OCI-LY1 (cell line): ENCODE data around the gene RGN.
"Not testable (repeated sequence)": the region's sequence is repeated elsewhere in the genome, so short reads cannot be mapped to it uniquely, and the experiment has no call there.

Source experiments
- H2AFZ ChIP-seq: fragments of 200-600 bp; sonication (generic), shearing (Covaris generic); 2 replicates; pipeline ENCODE4 v1.6.0; 2014; ENCODE audit warnings: antibody characterized with exemption, mild to moderate bottlenecking, low read length
- H3F3A ChIP-seq: fragments of 200-600 bp; sonication (generic), shearing (Covaris generic); 2 replicates; pipeline ENCODE4 v1.6.0; 2014; ENCODE audit warnings: mild to moderate bottlenecking, antibody characterized with exemption, low read length, moderate library complexity; ENCODE audit not compliant: insufficient read depth
- H3K27ac ChIP-seq: fragments of 200-600 bp; sonication (generic); 2 replicates; pipeline ENCODE4 v1.5.1; 2014; ENCODE audit warnings: low read length, mixed run types, mild to moderate bottlenecking, low read depth; ENCODE audit not compliant: poor library complexity, severe bottlenecking
- H3K27me3 ChIP-seq: fragments of 200-600 bp; sonication (generic); 2 replicates; pipeline ENCODE4 v1.6.0; 2014; ENCODE audit warnings: antibody characterized with exemption, mild to moderate bottlenecking, low read length, moderate library complexity; ENCODE audit not compliant: insufficient read depth
- H3K36me3 ChIP-seq: fragments of 200-600 bp; sonication (generic); 2 replicates; pipeline ENCODE4 v1.6.1; 2014; ENCODE audit warnings: mild to moderate bottlenecking, antibody characterized with exemption, low read length, moderate library complexity, mixed read lengths; ENCODE audit not compliant: insufficient read depth
- H3K4me1 ChIP-seq: fragments of 200-600 bp; sonication (generic); 2 replicates; pipeline ENCODE4 v1.5.1; 2014; ENCODE audit warnings: mild to moderate bottlenecking, low read length, moderate library complexity; ENCODE audit not compliant: insufficient read depth, severe bottlenecking
- H3K4me2 ChIP-seq: fragments of 200-600 bp; sonication (generic), shearing (Covaris generic); 2 replicates; pipeline ENCODE4 v1.6.1; 2014; ENCODE audit warnings: low read length
- H3K4me3 ChIP-seq: fragments of 200-600 bp; sonication (generic); 2 replicates; pipeline ENCODE4 v1.5.1; 2014; ENCODE audit warnings: low read length, low read depth, mild to moderate bottlenecking, mixed read lengths; ENCODE audit not compliant: poor library complexity, severe bottlenecking
- H3K79me2 ChIP-seq: fragments of 200-600 bp; shearing (Covaris generic); 2 replicates; pipeline ENCODE4 v1.6.1; 2016; ENCODE audit warnings: mixed run types, low read length, mixed read lengths; ENCODE audit not compliant: insufficient read depth
- H3K9ac ChIP-seq: fragments of 200-600 bp; sonication (generic), shearing (Covaris generic); 2 replicates; pipeline ENCODE4 v1.6.1; 2014; ENCODE audit warnings: mild to moderate bottlenecking, low read length, mixed read lengths
- H3K9me2 ChIP-seq: fragments of 200-600 bp; sonication (generic), shearing (Covaris generic); 2 replicates; pipeline ENCODE4 v1.6.1; 2014; ENCODE audit warnings: low read depth, mild to moderate bottlenecking, low read length, mixed read lengths
- H3K9me3 ChIP-seq: fragments of 200-600 bp; shearing (Covaris generic); 2 replicates; pipeline ENCODE4 v1.6.1; 2014; ENCODE audit warnings: low read length, mixed read lengths
- H4K20me1 ChIP-seq: fragments of 200-600 bp; sonication (generic), shearing (Covaris generic); 2 replicates; pipeline ENCODE4 v1.6.0; 2016; ENCODE audit warnings: mild to moderate bottlenecking, low read length; ENCODE audit not compliant: insufficient read depth
- EZH2 ChIP-seq: fragments of 200-600 bp; sonication (generic), shearing (Covaris generic); IDR thresholded peaks from 2 replicates; pipeline ENCODE4 v1.8.0; 2017; ENCODE audit warnings: borderline replicate concordance, mixed run types, mild to moderate bottlenecking, antibody characterized with exemption, low read length, moderate library complexity, mixed read lengths
- TF ChIP-seq, protein P1 (sequence below): fragments of 200-600 bp; sonication (generic), shearing (Covaris generic); IDR thresholded peaks from 2 replicates; pipeline ENCODE4 v1.5.1; 2017; ENCODE audit warnings: mild to moderate bottlenecking, antibody characterized with exemption, low read length, moderate library complexity, mixed read lengths

Gene RGN

DNA sequence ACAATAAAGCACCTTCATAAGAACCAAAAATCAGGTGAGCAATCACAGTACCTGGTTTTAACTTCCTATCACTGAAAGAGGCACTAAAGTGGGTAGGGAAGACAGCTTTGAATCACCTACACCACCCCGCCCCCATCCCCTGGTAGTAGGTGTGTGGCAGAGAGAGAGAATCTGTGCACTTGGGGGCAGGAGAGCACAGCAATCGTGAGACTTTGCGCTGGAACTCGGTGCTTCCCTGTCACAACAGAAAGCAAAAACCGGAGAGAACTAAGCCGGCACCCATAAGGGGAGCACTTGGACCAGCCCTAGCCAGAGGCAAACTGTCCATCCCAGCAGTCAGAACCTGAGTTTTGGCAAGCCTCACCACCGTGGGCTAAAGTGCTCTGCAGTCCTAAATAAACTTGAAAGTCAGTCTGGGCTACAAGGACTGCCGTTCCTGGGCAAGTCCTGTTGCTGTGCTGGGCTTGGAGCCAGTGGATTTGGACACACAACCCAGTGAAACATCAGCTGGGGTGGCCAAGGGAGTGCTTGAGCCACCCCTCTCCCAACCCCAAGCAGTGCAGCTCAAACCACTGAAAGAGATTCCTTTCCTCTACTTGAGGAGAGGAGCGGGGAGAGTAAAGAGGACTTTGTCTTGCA lies 34.2 kb downstream of the RGN start:
- no peak overlapping the region for H2AFZ ChIP-seq
- no peaks in the 10 kb centered on the region for H3K9me2 ChIP-seq
- H3K27me3 ChIP-seq, result no peaks in the 10 kb centered on the region
- H4K20me1 ChIP-seq, result no peaks in the 10 kb centered on the region
- H3K4me2 ChIP-seq, result no peak overlapping the region
- H3F3A ChIP-seq, result no peaks in the 10 kb centered on the region
- H3K9ac ChIP-seq, result no peak overlapping the region
- no peak for TF ChIP-seq EZH2
- TF ChIP-seq, protein P1, sequence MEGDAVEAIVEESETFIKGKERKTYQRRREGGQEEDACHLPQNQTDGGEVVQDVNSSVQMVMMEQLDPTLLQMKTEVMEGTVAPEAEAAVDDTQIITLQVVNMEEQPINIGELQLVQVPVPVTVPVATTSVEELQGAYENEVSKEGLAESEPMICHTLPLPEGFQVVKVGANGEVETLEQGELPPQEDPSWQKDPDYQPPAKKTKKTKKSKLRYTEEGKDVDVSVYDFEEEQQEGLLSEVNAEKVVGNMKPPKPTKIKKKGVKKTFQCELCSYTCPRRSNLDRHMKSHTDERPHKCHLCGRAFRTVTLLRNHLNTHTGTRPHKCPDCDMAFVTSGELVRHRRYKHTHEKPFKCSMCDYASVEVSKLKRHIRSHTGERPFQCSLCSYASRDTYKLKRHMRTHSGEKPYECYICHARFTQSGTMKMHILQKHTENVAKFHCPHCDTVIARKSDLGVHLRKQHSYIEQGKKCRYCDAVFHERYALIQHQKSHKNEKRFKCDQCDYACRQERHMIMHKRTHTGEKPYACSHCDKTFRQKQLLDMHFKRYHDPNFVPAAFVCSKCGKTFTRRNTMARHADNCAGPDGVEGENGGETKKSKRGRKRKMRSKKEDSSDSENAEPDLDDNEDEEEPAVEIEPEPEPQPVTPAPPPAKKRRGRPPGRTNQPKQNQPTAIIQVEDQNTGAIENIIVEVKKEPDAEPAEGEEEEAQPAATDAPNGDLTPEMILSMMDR, result no peak
- H3K4me3 ChIP-seq, result no peak overlapping the region
- no peaks in the 10 kb centered on the region for H3K36me3 ChIP-seq
- no peaks in the 10 kb centered on the region for H3K79me2 ChIP-seq
- H3K27ac ChIP-seq, result no peak overlapping the region
- H3K9me3 ChIP-seq, result no peaks in the 10 kb centered on the region
- H3K4me1 ChIP-seq, result no peaks in the 10 kb centered on the region

DNA sequence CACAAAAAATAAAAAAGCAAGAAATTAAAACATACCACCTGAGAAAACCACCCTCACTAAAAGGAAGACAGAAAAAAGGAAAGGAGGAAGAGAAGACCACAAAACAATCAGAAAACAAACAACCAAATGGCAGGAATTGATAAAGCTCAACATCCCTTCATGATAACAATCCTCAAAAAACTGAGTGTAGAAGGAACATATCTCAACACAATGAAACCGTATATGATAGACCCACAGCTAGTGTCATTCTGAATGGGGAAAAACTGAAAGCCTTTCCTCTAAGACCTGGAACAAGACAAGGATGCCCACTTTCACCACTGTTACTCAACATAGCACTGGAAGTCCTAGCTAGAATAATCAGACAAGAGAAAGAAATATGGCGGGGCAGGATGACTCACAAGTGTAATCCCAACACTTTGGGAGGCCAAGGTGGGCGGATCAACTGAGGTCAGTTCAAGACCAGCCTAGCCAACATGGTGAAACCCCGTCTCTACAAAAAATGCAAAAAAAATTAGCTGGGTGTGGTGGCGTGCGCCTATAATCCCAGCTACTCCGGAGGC lies 38.4 kb downstream of the RGN start:
- not testable (repeated sequence) for H3K4me2 ChIP-seq, H3K27me3 ChIP-seq, H3K9ac ChIP-seq, H3K9me2 ChIP-seq, H3K36me3 ChIP-seq, H4K20me1 ChIP-seq, H3K27ac ChIP-seq, H3K4me3 ChIP-seq, H3K4me1 ChIP-seq, H2AFZ ChIP-seq, H3K79me2 ChIP-seq, H3F3A ChIP-seq, H3K9me3 ChIP-seq

DNA sequence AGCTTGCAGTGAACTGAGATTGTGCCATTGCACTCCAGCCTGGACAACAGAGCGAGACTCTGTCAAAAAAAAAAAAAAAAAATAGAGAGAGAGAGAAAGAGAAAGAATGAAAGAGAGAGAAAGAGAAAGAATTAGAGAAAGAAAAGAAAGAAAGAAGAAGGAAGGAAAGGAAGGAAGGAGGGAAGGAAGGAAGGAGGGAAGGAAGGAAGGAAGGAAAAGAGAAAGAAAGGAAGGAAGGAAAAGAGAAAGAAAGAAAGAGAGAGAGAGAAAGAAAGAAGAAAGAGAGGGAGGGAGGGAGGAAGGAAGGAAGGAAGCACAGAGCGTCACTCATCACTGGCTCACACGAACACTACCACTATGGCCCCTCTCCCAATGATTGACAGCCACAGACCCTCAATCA lies 46.2 kb downstream of the RGN start:
- not testable (repeated sequence) for H3K4me1 ChIP-seq, H3K27ac ChIP-seq, H3K36me3 ChIP-seq, H3F3A ChIP-seq, H2AFZ ChIP-seq, H3K4me3 ChIP-seq, H3K9ac ChIP-seq, H3K27me3 ChIP-seq, H3K9me2 ChIP-seq, H3K9me3 ChIP-seq, H3K79me2 ChIP-seq, H3K4me2 ChIP-seq, H4K20me1 ChIP-seq

DNA sequence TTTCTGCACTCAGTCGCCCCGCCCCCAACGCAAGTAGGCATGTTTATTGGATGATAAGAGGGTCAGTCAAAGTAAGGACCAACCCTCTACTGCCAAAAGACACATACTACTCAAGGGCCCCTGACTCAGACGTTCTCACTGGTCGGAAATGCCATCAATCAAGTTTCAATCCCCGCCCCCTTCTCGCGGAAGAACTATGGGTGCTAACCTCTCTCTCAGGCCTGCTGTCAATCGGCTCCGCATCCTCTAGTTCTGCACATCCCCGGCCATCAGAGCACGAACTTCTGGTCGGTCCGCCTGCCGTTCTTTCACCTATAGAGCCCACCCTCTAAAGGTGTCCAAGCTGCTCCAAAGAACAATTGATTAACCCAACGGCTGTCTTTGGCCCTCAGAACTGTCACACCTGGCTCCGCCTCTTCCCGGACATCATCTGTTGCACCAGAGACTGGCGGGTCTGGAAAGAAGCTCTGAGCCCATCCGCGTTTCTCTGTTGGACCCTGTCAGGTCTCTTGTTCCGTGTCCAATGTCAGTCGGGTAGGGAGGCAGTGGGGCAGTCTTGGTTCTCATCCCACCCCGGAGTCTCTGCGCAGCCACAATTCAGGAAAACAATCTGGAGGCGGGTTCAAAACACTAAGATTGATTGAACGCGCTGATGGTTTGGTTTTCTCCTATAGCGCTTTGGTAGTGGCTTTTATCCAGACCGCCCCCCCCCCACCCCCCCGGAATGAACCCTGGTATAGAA lies 51.1 kb downstream of the RGN start:
- TF ChIP-seq, protein P1, result no peak
- TF ChIP-seq EZH2, result no peak
- H3K9me3 ChIP-seq, result no peaks in the 10 kb centered on the region
- H3K79me2 ChIP-seq, result 0 out of 2 replicates have a peak, but pooled peaks cover 3% of the 10 kb centered on the region
- peak overlapping the region; percentile 74 for H3K4me2 ChIP-seq
- H3K9me2 ChIP-seq, result no peaks in the 10 kb centered on the region
- no peaks in the 10 kb centered on the region for H3F3A ChIP-seq
- H3K4me1 ChIP-seq, result peaks cover 8% of the 10 kb centered on the region
- peak overlapping the region; percentile 76 for H3K9ac ChIP-seq
- no peaks in the 10 kb centered on the region for H4K20me1 ChIP-seq
- no peaks in the 10 kb centered on the region for H3K36me3 ChIP-seq
- H2AFZ ChIP-seq, result no peak overlapping the region
- H3K27ac ChIP-seq, result peak overlapping the region; percentile 72
- no peaks in the 10 kb centered on the region for H3K27me3 ChIP-seq
- H3K4me3 ChIP-seq, result peak overlapping the region; percentile 80
